Mononuclear cell (primary cell): ENCODE measurements around the gene GUCY1B1. TPM values are rescaled to one million over a fixed set of nuclear protein-coding genes. Genes with fewer than 3 reads are reported as not detected.
A peak's percentile ranks its signal among the peaks of the same experiment; 100 is the strongest.

ENCODE experiments used
- H3K27me3 ChIP-seq: 2 replicates; pipeline ENCODE4 v1.6.0; 2011; ENCODE audit warnings: low read length, control low read depth; ENCODE audit not compliant: insufficient read depth
- H3K4me1 ChIP-seq: 2 replicates; pipeline ENCODE4 v1.5.1; 2011; ENCODE audit warnings: mild to moderate bottlenecking, low read length, control low read depth; ENCODE audit not compliant: insufficient read depth
- H3K4me3 ChIP-seq: 2 replicates; pipeline ENCODE4 v1.5.1; 2011; ENCODE audit warnings: mild to moderate bottlenecking, low read length, moderate library complexity
- H3K9me3 ChIP-seq: 2 replicates; pipeline ENCODE4 v1.5.1; 2011; ENCODE audit warnings: low read depth, mild to moderate bottlenecking, control low read depth, low read length
- total RNA-seq: library from RNA; depleted of rRNA; stranded (reverse); fragments of >200 nt; gene quantifications from one replicate; pipeline ENCODE4 v1.2.3, GENCODE V29; 2012

The GUCY1B1 gene
- total RNA-seq, 1 donor = 12.5 TPM

DNA sequence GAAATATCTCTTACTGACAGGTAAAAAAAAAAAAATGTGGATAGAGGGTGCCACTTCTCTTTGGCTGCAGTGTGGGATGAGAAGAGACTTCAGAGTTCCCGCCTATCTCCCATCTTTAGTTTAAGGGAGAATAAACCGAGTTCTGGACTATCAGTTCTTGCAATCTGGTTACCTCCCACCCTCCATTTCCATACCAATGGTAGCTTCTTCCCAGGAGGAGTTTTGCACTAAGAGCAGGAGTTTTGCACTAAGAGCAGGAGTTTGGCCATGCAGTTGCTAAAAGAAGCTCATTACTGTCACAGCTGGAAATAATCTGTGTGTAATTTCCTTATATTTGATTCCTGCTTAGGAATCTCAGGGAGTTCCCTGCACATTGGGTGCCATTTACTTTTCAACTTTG lies 10.8 kb upstream of the GUCY1B1 start:
- H3K4me3 ChIP-seq = no peak overlapping the region
- no peaks in the 10 kb centered on the region for H3K27me3 ChIP-seq
- H3K9me3 ChIP-seq = no peaks in the 10 kb centered on the region
- no peaks in the 10 kb centered on the region for H3K4me1 ChIP-seq

DNA sequence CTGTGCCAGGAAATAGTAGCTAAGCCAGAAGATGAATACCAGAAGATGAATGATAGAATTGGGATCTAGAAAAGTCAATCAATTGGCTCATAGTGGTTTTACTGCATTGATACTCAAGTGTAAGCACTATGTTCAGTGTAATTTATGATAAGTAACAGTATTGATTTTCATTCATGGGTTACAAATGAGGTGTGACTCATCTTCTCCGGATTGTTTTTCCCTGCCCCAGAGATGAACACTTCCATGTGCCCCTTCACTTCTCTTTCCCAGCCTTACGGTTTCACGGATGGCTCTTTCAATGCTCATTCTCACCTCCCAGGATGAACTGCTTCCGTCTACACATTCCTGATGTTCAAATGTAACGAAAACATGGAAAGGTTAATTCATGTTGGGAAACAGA lies 9.8 kb upstream of the GUCY1B1 start:
- H3K27me3 ChIP-seq = no peaks in the 10 kb centered on the region
- no peaks in the 10 kb centered on the region for H3K9me3 ChIP-seq
- H3K4me3 ChIP-seq = no peak overlapping the region
- no peaks in the 10 kb centered on the region for H3K4me1 ChIP-seq

DNA sequence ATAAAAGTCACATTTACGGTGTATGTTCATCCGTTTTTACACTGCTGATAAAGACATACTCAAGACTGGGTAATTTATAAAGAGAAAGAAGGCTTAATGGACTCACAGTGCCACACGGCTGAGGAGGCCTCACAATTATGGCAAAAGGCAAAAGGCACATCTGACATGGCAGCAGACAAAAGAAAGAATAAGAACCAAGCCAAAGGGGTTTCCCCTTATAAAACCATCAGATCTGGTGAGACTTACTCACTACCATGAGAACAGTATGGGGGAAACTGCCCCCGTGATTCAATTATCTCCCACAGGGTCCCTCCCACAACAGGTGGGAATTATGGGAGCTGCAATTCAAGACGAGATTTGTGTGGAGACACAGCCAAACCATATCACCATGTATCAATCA lies 7.3 kb upstream of the GUCY1B1 start:
- Histone ChIP-seq H3K4me3 (no peak overlapping the region), H3K27me3 (no peaks in the 10 kb centered on the region), H3K4me1 (no peaks in the 10 kb centered on the region), H3K9me3 (no peaks in the 10 kb centered on the region)

DNA sequence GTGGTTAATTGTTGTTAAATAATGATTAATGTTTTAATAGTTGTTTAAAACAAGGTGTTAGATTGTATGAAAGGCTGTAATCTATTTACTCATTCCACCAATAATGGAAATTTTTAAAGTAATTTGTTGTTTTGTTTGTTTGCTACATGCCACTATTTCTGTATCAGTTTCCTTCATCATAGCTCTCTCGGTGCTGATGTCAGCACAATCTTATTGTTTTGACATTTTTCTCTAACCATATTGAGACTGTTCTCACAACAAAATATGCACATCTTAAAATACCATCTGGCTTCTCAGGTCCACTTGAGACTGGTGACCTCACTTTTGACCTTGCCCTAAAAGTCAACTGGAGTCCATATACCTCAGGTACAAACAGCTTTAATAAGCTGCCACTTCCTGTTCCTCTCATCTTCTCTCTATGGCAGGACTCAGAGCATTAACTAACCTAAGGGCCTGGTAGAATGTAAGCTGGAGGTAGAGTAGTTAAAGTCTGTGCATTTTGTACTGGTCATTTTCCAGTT lies 1.0 kb upstream of the GUCY1B1 start:
- Histone ChIP-seq H3K27me3 (peaks cover 2% of the 10 kb centered on the region), H3K9me3 (no peaks in the 10 kb centered on the region), H3K4me3 (no peak overlapping the region), H3K4me1 (peaks cover 18% of the 10 kb centered on the region)

DNA sequence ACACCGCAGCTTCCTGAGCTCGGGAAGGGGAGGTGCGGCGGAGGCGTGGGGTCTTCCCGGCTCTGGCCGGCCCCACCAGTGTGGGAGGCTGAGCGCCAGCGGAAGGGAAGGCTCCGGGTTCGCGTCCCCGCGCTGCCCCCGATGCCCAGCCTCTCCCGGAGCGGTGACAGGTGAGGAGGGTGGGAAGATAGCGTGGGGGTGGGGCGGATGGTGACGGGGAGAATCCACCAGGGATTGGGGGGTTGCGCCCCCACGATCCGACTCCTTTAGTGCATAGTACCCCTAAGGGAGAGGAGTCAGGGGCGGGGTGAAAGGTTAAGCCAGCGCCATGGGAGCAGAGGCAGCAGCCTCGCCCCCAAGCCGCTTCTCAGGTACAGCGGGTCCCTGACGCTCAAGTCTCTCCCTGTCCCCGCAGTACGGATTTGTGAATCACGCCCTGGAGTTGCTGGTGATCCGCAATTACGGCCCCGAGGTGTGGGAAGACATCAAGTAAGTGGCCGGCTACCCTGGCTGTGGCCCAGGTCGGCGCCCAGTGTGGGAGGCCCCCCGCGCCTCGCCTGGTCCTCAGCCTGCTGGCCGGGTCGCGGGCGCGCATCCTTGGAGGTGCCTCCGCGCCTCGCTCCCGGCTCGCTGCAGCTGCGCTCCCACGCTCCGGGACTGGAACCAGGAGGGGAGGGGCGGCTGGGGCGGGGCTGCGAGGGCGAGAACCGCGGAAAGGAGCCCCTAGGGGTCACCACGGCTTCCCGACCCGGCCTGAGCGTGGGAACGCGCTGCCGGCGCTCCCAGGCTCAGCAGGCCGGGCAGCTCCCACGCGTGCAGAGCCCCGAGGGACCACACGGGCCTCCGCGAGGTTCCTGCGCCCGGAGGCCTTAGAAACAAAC lies 791 bp downstream of the GUCY1B1 start:
- Histone ChIP-seq H3K27me3 (peaks cover 2% of the 10 kb centered on the region), H3K9me3 (no peaks in the 10 kb centered on the region), H3K4me1 (peaks cover 18% of the 10 kb centered on the region), H3K4me3 (peak overlapping the region; percentile 39)

DNA sequence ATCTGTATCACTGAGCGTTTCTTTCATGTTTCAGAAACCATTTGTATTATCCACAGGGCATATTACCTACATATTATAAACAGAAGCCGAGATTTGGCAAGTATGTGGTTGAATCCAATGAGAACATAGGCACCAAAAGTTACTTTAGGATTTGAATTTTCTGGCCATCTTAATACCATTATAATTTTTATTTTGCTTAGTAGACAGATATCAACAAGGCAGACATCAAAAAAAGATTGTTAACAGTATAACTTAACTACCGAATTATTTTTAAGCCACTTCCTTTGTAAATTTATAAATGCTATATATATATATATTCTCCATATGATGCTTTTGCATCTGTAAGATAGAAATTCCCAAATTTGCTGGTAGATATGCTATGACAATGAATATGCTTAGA lies 2.2 kb downstream of the GUCY1B1 start:
- peaks cover 18% of the 10 kb centered on the region for H3K4me1 ChIP-seq
- no peak overlapping the region for H3K4me3 ChIP-seq
- peaks cover 2% of the 10 kb centered on the region for H3K27me3 ChIP-seq
- no peaks in the 10 kb centered on the region for H3K9me3 ChIP-seq

DNA sequence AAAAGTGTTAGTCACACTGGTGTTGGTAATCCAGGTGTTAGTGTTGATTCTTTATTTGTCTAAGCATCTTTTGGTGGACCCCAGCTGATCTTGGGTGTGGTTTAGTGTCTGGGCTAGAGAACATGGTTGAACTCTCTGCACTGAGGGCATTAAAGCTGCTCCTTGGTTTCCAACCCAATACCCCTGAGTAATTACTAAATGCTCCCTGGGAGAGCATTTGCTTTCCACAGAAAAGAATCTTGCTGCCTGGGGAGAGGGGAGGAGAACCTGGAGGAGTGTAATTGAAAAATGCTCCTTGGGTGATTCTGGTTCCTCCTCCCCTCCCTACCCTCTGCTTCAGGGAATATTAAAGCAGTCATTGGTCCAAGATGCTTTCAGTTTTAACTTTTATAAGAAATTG lies 3.1 kb downstream of the GUCY1B1 start:
- H3K4me1 ChIP-seq = peaks cover 18% of the 10 kb centered on the region
- H3K4me3 ChIP-seq = no peak overlapping the region
- no peaks in the 10 kb centered on the region for H3K9me3 ChIP-seq
- H3K27me3 ChIP-seq = peaks cover 2% of the 10 kb centered on the region

DNA sequence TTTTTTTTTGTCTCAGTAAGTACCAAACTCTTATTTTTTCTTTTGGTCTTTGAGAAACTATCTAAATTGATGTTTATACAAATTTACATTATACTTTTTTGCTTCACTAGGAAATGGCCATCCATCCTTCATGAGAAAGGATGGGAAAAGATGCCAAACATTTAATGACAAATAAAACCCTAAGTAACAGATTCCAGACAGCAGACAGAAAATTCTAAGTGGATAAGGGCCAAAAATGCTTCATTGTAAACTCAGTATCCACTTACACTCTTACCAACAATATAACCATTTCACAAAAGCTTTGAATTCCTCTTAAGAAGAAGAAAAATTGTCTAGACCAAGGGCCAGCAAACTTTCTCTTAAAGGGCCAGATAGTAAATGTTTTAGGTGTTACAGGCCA lies 3.5 kb downstream of the GUCY1B1 start:
- Histone ChIP-seq H3K27me3 (peaks cover 2% of the 10 kb centered on the region), H3K9me3 (no peaks in the 10 kb centered on the region), H3K4me1 (peaks cover 18% of the 10 kb centered on the region), H3K4me3 (no peak overlapping the region)

DNA sequence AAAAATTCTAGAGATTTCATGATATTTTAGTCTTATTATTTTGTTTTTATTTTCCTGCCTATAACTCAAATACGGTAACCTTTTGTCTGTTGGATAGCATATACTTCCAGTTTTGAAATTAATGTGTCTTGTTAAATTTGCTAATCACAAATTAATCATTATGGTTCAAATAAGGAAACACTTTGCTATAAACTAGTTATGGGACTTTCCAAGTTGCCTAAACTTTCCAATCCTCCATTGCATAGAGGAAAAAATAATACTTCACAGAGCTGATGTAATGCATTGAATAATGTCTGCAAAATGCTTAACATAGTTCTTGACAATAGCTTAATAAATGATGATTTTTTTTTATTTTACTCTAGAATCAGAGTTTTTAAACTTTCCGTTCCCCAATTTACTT lies 4.7 kb downstream of the GUCY1B1 start:
- H3K4me3 ChIP-seq = no peak overlapping the region
- H3K27me3 ChIP-seq = peaks cover 2% of the 10 kb centered on the region
- no peaks in the 10 kb centered on the region for H3K9me3 ChIP-seq
- H3K4me1 ChIP-seq = peaks cover 16% of the 10 kb centered on the region

DNA sequence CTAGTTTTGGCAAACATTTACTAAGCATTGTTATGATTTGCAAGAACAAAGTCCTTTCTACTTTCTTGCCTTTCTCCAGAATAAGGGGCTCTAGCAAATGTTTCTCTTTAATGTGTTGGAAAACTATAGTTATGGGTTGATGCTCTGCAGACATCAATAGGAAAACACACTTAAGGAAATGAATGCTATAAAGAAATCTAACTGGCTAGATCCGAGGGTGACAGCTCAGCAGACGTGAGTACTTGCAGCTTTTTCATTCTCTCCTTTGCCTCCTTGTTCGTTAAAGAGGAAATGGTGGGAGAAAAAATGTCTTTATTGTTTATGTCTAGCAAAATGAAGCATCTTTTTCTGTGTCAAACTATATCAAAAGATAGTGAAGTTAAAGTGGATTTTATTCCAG lies 6.3 kb downstream of the GUCY1B1 start:
- Histone ChIP-seq H3K27me3 (peaks cover 2% of the 10 kb centered on the region), H3K9me3 (no peaks in the 10 kb centered on the region), H3K4me3 (no peak overlapping the region), H3K4me1 (no peaks in the 10 kb centered on the region)

DNA sequence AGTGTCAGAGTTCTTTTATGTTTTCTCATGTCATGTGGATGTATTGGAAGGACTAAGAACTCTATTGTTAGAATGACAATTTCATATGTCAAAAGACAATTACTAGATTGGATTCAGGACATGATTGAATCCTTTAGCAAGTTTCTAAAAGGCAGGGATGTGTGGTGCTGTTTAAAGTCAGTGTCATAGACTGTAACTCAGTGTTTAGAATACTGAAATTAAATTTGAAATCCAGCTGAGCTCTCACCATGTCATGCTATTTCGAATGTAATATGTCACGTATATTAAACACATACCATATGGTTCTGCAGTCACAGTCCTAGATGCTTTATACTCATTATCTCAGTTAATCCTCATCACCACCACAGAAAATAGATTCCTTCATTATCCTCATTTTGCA lies 7.8 kb downstream of the GUCY1B1 start:
- H3K4me3 ChIP-seq = no peak overlapping the region
- no peaks in the 10 kb centered on the region for H3K9me3 ChIP-seq
- H3K4me1 ChIP-seq = no peaks in the 10 kb centered on the region
- H3K27me3 ChIP-seq = no peaks in the 10 kb centered on the region

DNA sequence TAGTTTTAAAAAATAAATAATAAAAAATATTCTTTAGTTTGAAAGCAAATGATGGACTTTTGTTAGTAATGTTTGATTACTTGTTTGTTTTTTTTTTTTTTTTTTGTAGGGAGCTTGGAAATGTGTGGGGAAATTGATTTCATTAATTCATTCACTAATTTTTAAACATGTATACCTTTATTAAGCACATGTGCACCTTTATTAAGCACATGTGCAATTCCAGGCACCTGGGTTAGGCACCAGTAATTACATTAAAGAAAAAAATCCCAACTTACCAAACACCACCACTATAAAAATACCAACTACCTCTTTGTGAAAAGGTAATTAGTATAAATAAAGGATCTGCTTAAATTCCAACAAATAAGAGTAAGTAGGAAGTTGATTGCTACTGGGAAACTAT lies 9.5 kb downstream of the GUCY1B1 start:
- H3K9me3 ChIP-seq = no peaks in the 10 kb centered on the region
- H3K4me3 ChIP-seq = no peak overlapping the region

DNA sequence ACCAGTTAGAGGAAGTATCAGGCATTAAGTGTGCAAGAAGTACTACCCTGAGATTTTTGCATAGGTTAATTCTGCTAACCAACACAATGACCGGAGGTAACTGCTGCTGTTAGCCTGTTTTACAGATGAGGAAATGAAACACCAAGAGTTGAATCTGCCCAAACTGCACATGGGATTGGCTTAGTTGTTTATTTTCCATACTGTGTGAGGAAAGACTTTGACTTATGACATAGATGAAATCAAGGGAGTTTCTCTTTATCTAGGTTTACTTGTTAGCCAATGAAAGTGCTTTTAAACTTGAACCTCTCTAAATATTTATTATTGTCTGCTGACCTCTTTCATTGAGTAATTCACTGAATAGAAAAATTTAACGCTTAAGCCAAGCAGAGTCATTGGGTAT lies 10.3 kb downstream of the GUCY1B1 start:
- H3K4me1 ChIP-seq = no peaks in the 10 kb centered on the region
- H3K4me3 ChIP-seq = no peak overlapping the region
- no peaks in the 10 kb centered on the region for H3K9me3 ChIP-seq
- H3K27me3 ChIP-seq = no peaks in the 10 kb centered on the region

More for the DNA sequence above, 9.5 kb downstream of the GUCY1B1 start:
- Histone ChIP-seq H3K27me3 (no peaks in the 10 kb centered on the region), H3K4me1 (no peaks in the 10 kb centered on the region)

DNA sequence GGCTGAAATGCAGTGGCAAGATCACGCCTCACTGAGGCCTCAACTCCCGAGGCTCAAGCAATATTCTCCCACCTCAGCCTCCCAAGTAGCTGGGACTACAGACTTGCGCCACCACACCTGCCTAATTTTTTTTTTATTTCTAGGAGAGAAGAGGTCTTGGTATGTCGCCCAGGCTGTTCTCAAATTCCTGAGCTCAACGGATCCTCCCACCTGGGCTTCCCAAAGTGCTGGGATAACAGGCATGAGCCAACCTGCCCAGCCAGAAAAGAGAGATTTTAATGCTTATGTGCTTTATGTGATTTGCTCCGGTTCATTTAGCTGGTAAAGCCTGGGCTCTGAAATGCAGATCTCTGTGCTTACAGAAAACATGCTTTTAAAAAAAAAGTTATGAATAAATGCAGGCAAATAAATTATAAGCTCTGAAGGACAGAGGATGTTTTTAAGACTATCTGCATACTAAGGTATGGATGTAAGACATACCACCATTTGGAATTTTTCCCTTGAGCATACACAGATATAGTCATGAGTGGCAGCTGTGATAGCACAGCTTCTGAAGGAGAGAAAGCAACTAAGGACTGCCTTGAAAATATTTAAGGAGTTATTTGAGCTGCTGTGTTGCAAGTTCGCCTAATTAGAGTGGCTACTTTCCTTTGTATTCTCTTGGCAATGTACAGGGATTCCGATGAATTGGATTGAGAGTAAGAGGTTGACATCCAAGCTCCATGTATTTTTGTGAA lies 13.8 kb downstream of the GUCY1B1 start:
- H3K4me3 ChIP-seq = no peak overlapping the region
- no peaks in the 10 kb centered on the region for H3K9me3 ChIP-seq

DNA sequence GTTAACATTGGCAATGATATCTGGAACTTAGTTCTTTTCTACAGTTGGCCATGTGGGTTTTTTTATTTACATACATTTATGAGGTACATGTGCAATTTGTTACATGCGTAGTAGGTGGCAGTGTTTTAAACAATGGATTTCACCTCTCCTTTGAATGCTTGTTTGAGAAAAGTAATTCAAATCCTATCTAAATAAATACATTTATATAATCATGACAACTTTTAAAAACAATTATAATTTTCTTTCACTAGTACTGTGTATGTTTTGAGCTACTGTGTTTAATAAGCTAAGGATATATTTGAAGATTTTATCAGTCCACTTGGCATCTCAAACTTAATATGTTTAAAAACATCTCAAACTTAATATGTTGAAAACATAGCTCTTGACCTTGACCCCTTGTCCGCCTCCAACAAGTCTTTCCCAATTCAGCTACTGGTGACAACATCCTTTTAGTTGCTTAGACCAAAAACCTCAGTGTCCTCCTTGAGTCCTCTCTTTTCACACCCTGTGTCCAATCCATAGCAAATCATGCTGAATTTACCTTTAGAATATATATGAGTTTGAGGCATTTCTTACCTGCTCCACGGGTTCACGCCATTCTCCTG lies 14.5 kb downstream of the GUCY1B1 start:
- H3K4me3 ChIP-seq = no peak overlapping the region
- H3K9me3 ChIP-seq = no peaks in the 10 kb centered on the region
- no peaks in the 10 kb centered on the region for H3K27me3 ChIP-seq
- no peaks in the 10 kb centered on the region for H3K4me1 ChIP-seq

More for the DNA sequence above, 13.8 kb downstream of the GUCY1B1 start:
- Histone ChIP-seq H3K27me3 (no peaks in the 10 kb centered on the region), H3K4me1 (no peaks in the 10 kb centered on the region)
